Skin epidermis (tissue), 12 donors: ENCODE results near the gene TAF13.

ENCODE experiments used
- H3K27ac ChIP-seq, 21 experiments: fragments of 200-600 bp; sonication (generic) in 11 of 21; one replicate each; pipeline ENCODE4 v1.5.0; 2020; ENCODE audit warnings: mild to moderate bottlenecking in 3 of 21, inconsistent platforms in 2 of 21, moderate library complexity in 2 of 21
- H3K4me3 ChIP-seq, 7 experiments: fragments of 200-600 bp; sonication (generic) in 2 of 7; one replicate each; pipeline ENCODE4 v1.5.0; 2020; ENCODE audit warnings: inconsistent platforms in 2 of 7, mild to moderate bottlenecking in 2 of 7, moderate library complexity in 1 of 7

The TAF13 gene, protein sequence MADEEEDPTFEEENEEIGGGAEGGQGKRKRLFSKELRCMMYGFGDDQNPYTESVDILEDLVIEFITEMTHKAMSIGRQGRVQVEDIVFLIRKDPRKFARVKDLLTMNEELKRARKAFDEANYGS

DNA sequence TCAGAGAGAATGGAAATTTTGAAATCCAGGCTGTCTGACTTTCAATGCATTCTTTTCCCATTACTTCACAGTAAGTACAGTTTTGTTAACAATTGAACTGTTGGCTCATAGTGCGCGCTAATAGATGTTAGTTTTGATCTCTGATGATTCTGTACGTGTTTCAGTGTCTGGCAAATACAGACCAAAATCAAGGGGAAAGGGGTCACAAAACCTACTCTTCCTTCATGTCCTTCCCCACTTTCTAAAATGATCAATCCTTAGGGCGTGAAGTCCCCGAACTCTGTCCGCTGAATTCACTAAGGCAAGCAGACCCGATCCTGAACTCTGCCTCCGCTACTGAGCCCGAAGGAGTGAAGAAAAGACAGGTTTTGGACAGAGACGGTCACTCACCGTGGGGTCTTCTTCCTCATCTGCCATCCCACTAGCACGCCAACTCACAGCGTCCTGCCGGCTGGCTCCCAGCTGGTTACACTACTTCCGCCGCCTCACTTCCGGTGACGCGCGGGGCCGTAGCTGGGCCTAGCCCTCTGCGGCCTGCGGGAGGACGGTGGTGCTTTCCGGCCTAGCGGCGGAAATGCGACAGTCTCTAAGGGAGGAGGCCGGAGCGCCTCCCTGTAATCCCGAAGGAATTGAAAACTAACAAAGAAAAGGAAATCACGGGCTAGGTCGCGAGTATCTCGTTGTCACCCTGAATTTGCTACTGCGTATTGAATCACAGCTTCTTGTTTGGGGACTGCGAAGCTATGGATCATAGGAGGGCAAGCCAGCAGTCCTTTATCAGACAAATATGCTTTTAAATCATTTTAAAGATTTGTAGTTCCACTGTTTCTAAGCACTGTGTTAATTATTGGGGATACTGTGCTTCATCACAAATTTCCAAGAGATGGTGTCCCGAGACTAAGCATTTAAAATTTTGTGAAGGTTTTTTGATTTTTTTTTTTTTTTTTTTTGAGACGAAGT is at the start of gene TAF13:
Gene TAF13 (minus strand): TSS at position 473 of the 960 bp plus-strand sequence. CDS start 56 bp downstream, at position 417.
- Histone ChIP-seq H3K4me3 (peak within 1 kb of the TSS; percentile 57 to 72 (median 66)), H3K27ac (peak within 1 kb of the TSS; percentile 72 to 96 (median 92))

DNA sequence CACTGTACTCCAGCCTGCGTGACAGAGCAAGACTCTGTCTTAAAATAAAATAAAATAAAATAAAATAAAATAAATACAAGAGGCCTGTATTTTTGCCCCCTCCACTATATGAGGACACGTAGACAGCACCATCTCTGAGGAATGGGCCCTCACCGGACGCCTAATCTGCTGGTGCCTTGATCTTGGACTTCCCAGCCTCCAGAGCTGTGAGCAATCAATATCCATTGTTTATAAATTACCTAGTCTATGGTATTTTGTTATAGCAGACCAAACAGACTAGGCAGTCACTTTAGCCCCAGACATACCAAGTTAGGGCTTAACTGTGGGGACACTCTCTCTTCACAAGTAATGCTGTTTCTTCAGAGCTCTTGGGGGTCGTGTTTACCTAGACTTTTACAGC is 44.6 kb upstream of the TAF13 start:
- Histone ChIP-seq H3K4me3 (no peak overlapping the region), H3K27ac (no peak overlapping the region)

DNA sequence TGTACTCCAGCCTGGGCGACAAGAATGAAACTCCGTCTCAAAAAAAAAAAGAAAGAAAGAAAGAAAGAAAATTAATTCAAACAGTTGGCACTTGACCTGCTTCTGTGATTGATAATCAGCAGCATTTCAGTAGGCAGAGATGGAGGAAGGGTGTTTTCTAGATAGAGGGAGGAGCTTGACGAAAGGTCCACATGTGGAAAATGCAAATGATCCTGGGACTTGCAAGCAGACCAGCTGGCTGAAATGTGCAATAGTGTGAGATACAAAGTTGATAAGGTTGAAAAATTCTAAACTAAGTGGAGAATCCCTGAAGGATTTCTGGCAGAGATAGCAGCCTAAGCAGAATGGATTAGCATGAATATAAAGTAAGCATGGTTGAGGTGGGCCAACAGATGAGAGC is 42.3 kb upstream of the TAF13 start:
- no peak overlapping the region for H3K4me3 ChIP-seq
- H3K27ac ChIP-seq = no peak overlapping the region

DNA sequence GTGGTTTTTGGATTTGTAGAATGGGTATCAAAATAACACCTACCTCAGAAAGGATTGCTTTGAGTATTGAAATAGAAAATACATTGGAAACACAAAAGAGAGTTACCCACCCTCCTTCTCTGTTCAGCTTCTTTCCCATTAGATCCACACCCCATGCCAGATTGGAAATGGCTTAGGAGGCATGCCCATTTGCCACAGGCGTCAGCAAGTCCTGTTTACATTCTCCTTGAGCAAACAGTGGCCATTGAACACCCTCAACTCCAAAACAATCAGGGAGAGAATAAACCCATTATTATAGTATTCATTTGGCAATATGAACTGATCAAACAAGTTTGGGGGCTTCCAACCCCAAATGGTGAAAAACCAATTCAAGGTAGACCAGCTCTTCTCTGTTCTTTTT is 40.5 kb upstream of the TAF13 start:
- no peak overlapping the region for H3K27ac ChIP-seq
- no peak overlapping the region for H3K4me3 ChIP-seq

DNA sequence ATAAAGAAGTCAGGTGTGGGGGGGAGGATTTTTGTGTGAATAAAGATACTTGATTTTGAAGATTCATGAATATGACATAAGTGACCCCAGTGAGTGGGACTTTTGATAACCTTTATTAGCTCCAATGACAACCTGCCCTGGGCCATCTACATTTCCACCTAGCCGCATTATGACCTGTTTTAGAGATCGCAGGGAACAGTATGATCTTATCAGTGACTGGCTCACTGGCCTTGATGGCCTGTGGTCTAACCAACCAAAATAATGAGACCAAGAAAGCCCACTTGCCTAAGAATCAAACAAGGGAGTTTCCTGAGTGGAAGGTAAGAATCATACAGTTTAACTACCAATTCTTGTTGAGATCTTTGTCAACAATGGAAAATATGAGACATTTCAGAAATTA is 39.9 kb upstream of the TAF13 start:
- Histone ChIP-seq H3K4me3 (no peak overlapping the region), H3K27ac (peak overlapping the region in 1 of 21 experiments; percentile 40)

DNA sequence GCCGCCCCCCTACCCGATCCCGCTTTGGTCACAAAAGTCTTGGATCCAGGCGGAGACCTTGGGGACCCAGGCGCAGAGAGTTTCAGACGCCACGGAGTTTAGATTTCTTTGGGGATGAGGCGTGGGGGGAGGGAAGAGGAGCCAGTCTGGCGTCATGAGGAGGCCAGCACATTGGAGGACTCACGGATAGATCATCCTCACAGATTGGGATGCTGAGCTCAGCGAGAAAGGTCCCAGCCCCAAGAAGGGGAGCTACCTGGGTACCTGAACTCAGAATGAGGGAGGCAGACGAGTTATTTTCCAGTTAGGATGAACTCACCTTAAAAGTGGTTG is 38.5 kb upstream of the TAF13 start:
- Histone ChIP-seq H3K27ac (no peak overlapping the region), H3K4me3 (peak overlapping the region; percentile 16 to 44 (median 26))

DNA sequence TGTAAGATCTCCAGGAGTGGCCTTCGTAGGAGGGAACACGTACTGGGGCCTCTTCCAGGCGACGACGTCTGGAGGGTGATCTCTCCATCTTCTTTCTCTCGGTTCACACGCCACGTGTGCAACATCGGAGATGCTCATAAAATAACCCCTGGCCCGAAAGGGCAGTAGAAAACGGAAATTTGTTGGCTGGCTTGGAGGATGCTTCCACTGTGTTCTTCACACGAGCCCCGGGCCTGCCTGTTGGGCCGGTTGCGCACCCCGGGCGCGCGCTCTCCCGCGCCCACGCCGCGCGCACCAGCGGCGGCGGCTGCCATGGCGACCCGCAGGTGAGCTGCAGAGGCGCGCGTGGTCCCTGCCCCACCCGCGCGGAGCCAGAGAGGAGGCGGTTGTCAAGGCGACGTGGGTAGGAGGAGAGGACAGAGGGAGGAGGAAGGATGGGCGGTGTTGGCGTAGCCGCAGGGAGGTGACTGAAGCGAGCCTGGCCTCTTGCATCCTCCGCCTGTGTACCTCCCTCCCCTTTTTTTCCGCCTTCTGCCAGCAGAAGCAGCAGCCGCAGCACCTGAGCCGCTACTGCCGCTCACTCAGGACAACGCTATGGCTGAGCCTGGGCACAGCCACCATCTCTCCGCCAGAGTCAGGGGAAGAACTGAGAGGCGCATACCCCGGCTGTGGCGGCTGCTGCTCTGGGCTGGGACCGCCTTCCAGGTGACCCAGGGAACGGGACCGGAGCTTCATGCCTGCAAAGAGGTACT is 38.0 kb upstream of the TAF13 start, which contains the start of gene ELAPOR1:
Gene ELAPOR1 (plus strand): TSS at position 526 of the 752 bp plus-strand sequence. CDS start 69 bp downstream, at position 595.
- H3K27ac ChIP-seq = no peak within 1 kb of the TSS

DNA sequence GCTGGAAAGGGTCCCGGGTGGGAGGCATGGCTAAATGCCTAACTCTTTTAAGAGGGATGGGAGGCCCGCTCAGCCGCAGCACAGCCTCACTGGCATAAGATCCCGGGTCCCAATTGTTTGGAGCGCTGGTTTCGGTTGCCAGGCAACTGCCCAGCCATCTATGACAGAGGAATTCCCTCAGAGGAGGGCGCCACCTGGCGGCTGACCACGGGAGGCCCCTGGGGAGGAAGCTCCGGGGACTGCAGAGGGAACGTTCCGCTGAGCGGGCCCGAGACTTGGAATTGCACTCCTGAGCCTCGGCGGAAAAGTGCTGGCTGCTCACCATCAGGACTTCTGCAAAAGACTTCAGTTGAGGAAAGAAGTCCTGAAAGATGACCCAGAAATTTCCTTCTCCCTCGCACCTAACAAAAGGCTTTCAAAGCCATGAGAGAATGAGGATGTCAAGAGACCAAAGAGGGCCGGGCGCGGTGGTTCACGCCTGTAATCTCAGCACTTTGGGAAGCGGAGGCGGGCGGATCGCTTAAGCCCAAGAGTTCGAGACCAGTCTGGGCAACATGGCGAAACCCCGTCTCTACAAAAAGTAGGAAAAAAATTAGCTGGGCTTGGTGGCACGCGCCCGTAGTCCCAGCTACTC is 37.0 kb upstream of the TAF13 start:
- peak overlapping the region in 1 of 21 experiments; percentile 16 for H3K27ac ChIP-seq

More for the DNA sequence above, 38.0 kb upstream of the TAF13 start, which contains the start of gene ELAPOR1:
- H3K4me3 ChIP-seq = peak within 1 kb of the TSS; percentile 16 to 44 (median 26)

DNA sequence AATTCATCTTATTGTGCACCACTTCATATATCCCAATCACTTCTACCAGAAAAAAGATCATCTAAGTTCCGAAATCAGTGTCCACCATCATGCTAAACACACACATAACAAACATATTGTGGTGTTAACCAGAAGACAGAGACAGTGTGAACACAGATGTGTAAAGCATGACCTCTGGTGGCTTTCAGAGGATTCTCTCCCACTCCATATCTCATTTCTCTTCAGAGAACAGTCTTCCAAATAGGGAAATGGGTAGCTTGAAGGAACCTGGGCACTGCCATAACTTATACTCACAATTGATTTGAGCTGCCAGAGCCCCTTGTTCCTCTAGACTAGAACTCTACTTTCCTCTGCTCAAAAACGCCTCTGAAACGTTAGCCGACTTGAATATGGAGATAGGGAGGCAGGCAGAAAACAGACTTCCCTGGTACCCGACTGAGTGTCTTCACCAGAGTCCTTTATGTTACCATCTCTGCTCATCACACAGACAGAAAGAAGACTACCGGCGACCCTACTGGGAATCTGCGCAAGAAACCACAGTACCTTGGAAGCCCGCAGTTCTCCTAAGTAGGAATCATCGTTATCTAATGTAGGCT is 36.4 kb upstream of the TAF13 start:
- Histone ChIP-seq H3K27ac (peak overlapping the region in 1 of 21 experiments; percentile 16), H3K4me3 (peak overlapping the region in 2 of 7 experiments; percentile 41 to 44)

More for the DNA sequence above, 37.0 kb upstream of the TAF13 start:
- H3K4me3 ChIP-seq = peak overlapping the region in 5 of 7 experiments; percentile 2 to 44 (median 19)

DNA sequence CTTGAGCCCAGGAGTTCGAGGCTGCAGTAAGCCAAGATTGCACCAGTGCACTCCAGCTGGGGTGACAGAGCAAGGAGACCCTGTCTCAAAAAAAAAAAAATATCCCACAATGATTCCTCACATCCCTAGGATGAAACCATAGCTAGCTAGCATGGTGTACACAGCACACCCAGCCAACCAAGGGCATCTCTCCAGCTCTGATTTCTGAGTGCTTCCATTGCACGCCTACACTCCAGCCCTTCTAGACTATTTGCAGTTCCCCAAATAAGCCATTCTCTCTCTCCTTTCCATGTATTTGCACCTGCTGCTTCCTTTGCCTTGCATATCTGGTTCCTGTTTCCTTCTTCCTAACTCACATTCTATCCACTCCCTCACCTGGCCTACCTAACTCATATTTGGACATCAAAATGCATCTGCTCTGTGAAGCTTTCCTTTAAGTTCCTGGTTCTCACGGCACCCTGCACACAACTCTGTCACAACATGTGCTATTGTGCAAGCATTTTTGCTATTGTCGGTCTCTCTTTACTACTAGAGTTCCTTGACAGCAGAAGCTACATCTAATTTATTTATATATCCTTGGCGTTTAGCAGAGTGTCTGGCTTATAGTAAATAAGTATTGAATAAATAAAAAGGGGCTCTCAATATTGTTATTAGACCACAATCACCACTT is 35.7 kb upstream of the TAF13 start:
- H3K4me3 ChIP-seq = no peak overlapping the region
- no peak overlapping the region for H3K27ac ChIP-seq

DNA sequence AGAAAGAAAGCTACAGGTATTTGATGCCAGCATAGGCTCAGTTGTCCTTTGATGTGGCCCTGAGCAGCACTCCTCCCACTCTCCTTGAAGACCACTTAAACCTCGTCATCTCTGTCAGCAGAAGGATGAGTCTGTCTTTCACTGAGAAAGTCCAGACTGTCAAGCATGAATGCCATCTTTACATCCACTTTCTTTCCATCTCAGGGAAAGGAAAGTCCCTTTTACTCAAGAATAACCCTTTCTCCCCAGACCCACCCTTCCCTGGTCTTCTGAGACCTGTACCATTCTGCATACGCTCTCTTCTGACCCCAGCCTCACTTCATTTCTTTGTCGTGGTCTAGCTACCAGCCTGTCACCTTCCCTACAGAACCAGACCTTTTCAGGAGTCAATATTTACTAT is 34.1 kb upstream of the TAF13 start:
- no peak overlapping the region for H3K27ac ChIP-seq
- H3K4me3 ChIP-seq = no peak overlapping the region

DNA sequence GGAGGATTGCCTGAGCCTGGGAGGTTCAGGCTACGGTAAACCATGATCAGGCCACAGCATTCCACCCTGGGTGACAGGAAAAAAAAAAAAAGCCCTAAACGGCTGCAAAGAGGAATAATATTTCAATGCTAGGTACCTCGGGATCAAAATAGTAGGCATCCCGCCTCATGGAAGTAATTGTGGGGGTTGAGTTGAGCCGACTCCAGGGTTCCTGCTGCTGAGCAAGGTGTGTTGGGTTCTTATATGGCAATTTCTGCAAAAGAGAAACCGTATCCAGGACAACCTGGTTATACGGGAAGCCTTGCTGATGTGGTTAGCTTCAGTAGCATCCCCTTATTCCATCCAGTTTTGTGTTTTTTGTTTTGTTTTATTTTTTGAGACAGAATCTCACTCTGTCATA is 32.0 kb upstream of the TAF13 start:
- Histone ChIP-seq H3K27ac (no peak overlapping the region), H3K4me3 (no peak overlapping the region)

DNA sequence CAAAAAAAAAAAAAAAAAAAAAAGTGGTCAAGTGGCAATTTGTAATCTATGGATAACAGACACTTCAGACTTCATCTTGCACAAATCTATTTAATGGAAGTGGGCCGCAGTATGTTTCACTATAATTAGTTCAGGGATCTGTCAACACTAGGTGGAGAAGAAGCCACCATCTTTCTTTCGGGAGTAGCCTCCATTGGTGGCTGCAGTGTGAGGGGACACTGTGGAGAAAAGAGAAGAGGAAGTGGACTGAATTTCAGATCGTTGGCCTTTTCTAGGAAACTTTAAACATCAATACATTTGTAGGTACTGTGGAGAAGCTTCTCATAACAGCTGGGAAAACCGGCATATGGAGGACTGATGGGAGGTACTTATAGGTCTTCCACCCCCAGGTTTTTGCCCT is 30.1 kb upstream of the TAF13 start:
- H3K27ac ChIP-seq = no peak overlapping the region

DNA sequence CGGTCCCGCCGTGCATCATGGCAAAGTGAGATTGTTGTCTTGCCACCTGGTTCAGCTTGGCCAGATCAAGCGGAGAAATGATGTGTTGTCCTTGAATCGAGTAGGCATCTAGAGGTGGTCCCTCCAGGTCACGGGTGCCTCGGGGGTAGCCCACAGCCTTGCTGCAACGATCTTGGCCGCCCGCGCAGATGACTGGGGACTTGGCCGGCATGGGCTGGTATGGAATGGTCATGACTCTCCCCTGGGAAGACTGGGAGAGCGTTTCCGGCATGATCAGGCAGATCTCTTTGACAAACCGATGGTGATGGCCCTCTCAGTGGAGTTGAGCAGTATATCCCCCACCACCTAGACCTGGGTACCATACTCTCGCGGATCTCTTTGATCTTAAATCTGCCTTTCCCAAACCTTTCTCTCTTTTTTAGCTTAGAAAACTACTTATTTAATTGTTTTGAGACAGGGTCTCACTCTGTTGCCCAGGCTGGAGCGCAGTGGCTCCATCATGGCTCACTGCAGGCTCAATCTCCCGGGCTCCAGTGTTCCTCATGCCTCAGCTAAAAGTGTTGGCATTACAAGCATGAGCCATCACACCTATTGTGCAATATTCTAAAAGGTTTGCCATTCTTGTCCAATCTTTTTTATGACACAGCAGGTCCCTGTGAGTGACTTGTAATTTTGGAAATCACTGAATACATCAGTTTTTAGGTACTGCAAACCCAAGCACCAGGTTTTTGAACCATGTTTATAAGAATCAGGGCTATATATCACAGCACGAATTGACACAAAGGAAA is 28.8 kb upstream of the TAF13 start:
- Histone ChIP-seq H3K4me3 (no peak overlapping the region), H3K27ac (no peak overlapping the region)

More for the DNA sequence above, 30.1 kb upstream of the TAF13 start:
- H3K4me3 ChIP-seq = no peak overlapping the region

DNA sequence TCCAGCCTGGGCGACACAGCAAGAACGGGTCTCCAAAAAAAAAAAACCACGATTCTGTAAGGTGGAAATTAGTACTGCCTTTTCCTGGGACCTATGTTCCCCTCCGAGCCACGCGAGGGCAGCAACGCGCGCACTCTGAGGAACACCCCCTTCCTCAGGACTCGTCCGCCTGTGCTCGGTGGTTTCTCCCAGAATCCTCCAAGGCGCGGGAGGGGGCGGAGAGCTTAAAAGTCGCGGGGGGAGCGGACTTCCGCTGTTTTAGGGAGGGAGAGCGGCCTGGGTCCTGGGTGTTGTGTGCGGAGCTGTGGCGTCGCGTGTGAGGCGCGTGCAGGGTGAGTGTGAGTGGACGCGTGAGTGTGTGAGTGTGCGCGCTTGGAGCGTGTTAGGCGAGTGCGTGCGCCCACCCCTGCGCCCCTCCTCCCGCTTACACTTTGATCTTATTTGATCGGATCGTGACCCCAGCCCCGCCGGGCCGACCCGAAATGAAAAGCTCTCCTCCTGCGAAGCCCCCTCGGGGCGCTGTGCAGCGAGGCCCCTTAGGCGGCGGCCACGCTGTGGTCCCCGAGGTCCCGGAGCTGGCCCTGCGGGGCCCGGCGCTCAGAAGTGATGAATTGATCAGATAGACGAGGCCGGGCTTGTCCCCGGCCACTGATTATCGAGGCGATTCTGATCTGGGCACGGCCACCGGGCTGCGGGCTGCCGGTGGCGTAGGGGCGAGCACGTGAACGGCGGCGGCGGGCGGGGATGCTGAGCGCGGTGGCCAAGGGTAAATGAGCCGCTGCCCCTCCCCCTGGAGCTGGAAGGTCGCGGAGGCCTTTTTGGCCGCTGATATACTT is 24.4 kb upstream of the TAF13 start:
- Histone ChIP-seq H3K4me3 (peak overlapping the region; percentile 81 to 100 (median 98)), H3K27ac (peak overlapping the region; percentile 65 to 100 (median 95))

DNA sequence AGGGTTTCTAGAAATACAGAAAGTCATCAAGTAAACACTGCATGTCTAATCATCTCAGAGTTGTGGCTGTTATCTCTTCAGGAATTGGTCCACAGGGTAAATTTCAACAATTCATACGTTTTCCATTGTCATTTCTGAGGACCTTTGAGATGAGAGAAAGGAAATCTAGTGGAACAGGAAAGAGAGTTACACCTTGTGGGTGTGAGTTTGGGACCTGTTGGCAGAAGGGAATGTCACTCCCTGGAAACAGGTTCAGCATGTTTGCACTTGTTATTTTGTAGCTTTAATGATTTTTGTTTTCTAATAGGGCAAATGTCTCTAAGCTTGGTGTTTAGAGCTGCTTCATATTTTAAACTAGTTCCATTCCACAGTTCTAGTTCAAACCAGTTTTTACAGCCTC is 20.3 kb upstream of the TAF13 start:
- peak overlapping the region in 13 of 21 experiments; percentile 2 to 67 (median 33) for H3K27ac ChIP-seq
- H3K4me3 ChIP-seq = no peak overlapping the region

DNA sequence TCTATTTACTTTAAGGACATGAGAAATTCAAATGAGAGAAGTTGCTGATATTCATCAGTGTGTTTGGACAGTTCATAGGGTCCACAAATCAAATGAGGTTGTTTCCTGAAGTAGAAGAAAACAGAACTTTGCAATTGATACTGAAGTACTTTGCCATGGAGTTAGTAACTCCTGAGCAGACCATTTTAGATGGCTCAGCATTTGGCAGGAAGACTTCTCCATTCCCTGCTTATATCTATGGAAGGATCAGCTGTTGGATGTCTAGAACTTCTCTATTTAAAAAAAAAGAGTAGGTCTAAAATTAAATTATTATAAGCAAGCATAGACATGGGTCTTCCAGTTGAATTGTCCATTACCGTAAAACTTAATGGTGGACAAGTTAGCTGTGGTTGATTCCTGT is 19.8 kb upstream of the TAF13 start:
- peak overlapping the region in 11 of 21 experiments; percentile 2 to 67 (median 29) for H3K27ac ChIP-seq

More for the DNA sequence above, 19.8 kb upstream of the TAF13 start:
- H3K4me3 ChIP-seq = no peak overlapping the region
